HG02840 (cell line): ENCODE results near the gene EBF4.

ENCODE experiments used
- ATAC-seq: cut with Tn5 transposase; IDR thresholded peaks from one replicate; pipeline ENCODE4 v1.9.1; 2021; ENCODE audit warnings: mild to moderate bottlenecking, moderate library complexity, moderate number of reproducible peaks; ENCODE audit not compliant: unreplicated experiment, low FRiP score

EBF4 gene

GRCh38 chr20:2740702-2741101 lies 48.1 kb downstream of the EBF4 start:
- ATAC-seq, result no peak

GRCh38 chr20:2741463-2741862 lies 48.9 kb downstream of the EBF4 start:
- no peak for ATAC-seq

GRCh38 chr20:2741881-2742280 lies 49.3 kb downstream of the EBF4 start:
- no peak for ATAC-seq

- no peak for ATAC-seq
Observed at GRCh38 chr20:2742431-2742830, 49.9 kb downstream of the EBF4 start.

- ATAC-seq, result no peak
Observed at GRCh38 chr20:2742934-2743559, 50.5 kb downstream of the EBF4 start.

GRCh38 chr20:2745060-2745910 lies 52.7 kb downstream of the EBF4 start:
- no peak for ATAC-seq

- no peak for ATAC-seq
Observed at GRCh38 chr20:2745936-2746635, 53.5 kb downstream of the EBF4 start.

GRCh38 chr20:2746636-2747265 lies 54.2 kb downstream of the EBF4 start:
- ATAC-seq, result no peak

GRCh38 chr20:2747676-2748235 lies 55.2 kb downstream of the EBF4 start:
- no peak for ATAC-seq

GRCh38 chr20:2748551-2749342 lies 56.2 kb downstream of the EBF4 start:
- ATAC-seq, result no peak

GRCh38 chr20:2749343-2749950 lies 56.9 kb downstream of the EBF4 start:
- no peak for ATAC-seq

GRCh38 chr20:2749951-2750490 lies 57.4 kb downstream of the EBF4 start:
- no peak for ATAC-seq

GRCh38 chr20:2750491-2751251 lies 58.1 kb downstream of the EBF4 start:
- ATAC-seq, result no peak

- ATAC-seq, result no peak
Observed at GRCh38 chr20:2751347-2751877, 58.8 kb downstream of the EBF4 start.

GRCh38 chr20:2751878-2752566 lies 59.4 kb downstream of the EBF4 start:
- ATAC-seq, result no peak

GRCh38 chr20:2752567-2753460 lies 60.2 kb downstream of the EBF4 start:
- no peak for ATAC-seq
